ENCODE data around the gene RPH3AL.

The RPH3AL gene

DNA sequence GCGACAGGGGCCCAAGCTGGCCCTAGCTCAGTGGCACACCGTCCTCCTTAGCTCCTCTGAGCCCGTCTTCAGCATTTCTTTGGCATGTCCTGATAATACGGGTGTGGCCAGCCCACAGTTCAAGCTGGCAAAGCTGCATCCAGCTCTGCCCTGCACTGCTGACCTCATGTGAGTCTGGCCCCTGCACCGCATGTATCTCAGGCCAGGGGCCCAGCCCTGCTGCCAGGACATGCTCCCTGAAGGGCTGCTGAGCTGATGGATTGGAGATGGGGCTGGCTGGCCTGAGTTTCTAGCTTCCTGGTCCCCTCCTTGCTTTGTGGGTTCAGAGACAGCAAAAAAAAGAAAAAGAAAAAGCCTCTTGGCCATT is 173.6 kb downstream of the RPH3AL start:
- no peak for DNase-seq (ENCODE audit: low read depth)
- H3K4me3 ChIP-seq (ENCODE audit: low read depth, low read length), result no peak overlapping the region
- TF ChIP-seq MYC (IDR thresholded peaks at IDR 0.05; ENCODE audit: low read depth, low read length) (no peak), POLR2A (IDR thresholded peaks at IDR 0.05; ENCODE audit: extremely low read depth, insufficient read length) (no peak)
- TF ChIP-seq, protein P1, sequence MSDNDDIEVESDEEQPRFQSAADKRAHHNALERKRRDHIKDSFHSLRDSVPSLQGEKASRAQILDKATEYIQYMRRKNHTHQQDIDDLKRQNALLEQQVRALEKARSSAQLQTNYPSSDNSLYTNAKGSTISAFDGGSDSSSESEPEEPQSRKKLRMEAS (IDR thresholded peaks at IDR 0.05; ENCODE audit: low read depth, low read length), result no peak
- TF ChIP-seq, protein P2, sequence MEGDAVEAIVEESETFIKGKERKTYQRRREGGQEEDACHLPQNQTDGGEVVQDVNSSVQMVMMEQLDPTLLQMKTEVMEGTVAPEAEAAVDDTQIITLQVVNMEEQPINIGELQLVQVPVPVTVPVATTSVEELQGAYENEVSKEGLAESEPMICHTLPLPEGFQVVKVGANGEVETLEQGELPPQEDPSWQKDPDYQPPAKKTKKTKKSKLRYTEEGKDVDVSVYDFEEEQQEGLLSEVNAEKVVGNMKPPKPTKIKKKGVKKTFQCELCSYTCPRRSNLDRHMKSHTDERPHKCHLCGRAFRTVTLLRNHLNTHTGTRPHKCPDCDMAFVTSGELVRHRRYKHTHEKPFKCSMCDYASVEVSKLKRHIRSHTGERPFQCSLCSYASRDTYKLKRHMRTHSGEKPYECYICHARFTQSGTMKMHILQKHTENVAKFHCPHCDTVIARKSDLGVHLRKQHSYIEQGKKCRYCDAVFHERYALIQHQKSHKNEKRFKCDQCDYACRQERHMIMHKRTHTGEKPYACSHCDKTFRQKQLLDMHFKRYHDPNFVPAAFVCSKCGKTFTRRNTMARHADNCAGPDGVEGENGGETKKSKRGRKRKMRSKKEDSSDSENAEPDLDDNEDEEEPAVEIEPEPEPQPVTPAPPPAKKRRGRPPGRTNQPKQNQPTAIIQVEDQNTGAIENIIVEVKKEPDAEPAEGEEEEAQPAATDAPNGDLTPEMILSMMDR (IDR thresholded peaks at IDR 0.05; ENCODE audit: low read depth, low read length), result no peak

DNA sequence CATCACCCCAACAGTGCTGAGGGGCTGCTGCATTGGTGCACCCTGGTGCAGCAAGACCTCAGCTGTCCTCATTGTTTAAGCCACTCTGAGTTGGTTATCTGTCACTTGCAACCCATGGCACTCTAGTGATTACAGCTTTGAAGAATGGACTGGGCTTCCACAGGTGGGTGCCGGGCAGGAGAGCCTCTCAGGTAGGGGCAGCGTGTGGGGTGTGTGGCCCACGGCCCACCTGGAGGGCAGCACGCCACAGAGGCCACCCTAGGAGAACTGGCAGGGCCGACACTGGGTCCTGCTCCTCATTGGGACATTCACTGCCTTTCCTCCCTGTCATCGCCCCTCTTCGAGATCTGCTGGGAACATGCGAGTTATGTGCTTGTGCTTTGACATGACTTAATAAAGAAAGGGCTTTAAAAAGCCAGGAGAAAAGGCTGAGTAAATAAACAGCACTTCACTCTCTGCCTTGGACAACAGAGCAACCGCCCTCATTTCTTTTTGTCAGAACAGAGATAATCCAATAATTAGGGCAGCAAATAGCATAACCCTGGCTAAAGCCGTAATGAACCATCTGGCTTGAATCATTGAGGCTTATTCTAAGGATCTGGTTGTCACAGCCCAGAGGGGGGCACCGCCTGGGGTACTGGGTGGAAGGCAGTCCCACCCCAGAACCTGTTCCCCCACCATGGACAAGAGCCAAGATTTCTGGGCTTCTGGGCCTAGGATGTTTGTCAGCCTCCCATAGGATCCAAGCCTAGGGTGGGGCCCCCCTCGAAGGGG is 174.1 kb downstream of the RPH3AL start:
- TF ChIP-seq, protein P1 (IDR thresholded peaks at IDR 0.05; ENCODE audit: low read depth, low read length), result no peak
- no peak for TF ChIP-seq POLR2A (IDR thresholded peaks at IDR 0.05; ENCODE audit: extremely low read depth, insufficient read length)
- no peak for TF ChIP-seq MYC (IDR thresholded peaks at IDR 0.05; ENCODE audit: low read depth, low read length)
- TF ChIP-seq, protein P2 (IDR thresholded peaks at IDR 0.05; ENCODE audit: low read depth, low read length), result no peak
- H3K4me3 ChIP-seq (ENCODE audit: low read depth, low read length), result no peak overlapping the region
- no peak for DNase-seq (ENCODE audit: low read depth)

DNA sequence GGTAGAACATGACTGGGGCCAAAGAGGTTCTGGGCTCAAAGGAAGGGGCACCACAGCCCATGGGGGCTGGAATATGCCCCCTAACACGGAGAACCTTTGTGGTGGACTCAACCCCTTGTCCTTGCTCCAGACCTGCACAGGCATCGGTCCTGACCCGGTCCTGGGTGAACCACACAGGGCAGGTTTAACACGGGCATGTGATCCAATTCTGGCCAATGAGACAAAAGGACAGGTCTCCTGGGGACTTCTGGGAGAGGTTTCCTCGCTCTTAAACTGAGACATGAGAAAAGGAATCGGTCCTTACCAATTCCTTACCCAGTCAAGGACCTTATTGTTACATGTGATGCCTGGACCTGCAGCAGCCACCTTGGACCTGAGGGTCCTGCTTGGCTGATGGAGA is 174.8 kb downstream of the RPH3AL start:
- DNase-seq (ENCODE audit: low read depth), result no peak
- H3K4me3 ChIP-seq (ENCODE audit: low read depth, low read length), result no peak overlapping the region
- TF ChIP-seq POLR2A (IDR thresholded peaks at IDR 0.05; ENCODE audit: extremely low read depth, insufficient read length) (no peak), MYC (IDR thresholded peaks at IDR 0.05; ENCODE audit: low read depth, low read length) (no peak)
- TF ChIP-seq, protein P2 (IDR thresholded peaks at IDR 0.05; ENCODE audit: low read depth, low read length), result no peak
- TF ChIP-seq, protein P1 (IDR thresholded peaks at IDR 0.05; ENCODE audit: low read depth, low read length), result no peak

DNA sequence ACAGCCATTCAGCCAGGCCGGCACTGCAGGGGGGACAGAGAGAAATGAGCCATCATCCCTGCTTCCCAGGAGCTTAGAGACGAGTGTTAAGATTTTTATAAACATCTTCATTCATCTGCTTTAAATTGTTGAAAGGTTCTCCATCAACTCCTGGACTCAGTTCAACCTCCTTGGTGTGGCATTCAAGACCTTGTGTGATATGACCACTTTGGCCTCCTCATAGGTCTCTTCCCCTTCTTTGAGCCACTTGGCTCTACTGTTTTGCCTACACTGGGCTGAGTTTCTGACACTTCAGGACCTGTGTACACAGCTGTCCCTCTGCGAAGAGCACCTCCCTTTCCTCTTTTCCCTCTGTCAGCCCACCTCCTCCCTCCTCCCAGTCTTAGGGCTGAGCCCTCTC is 175.5 kb downstream of the RPH3AL start:
- no peak overlapping the region for H3K4me3 ChIP-seq (ENCODE audit: low read depth, low read length)
- DNase-seq (ENCODE audit: low read depth), result no peak
- TF ChIP-seq, protein P1 (IDR thresholded peaks at IDR 0.05; ENCODE audit: low read depth, low read length), result no peak
- no peak for TF ChIP-seq MYC (IDR thresholded peaks at IDR 0.05; ENCODE audit: low read depth, low read length)
- TF ChIP-seq POLR2A (IDR thresholded peaks at IDR 0.05; ENCODE audit: extremely low read depth, insufficient read length), result no peak
- TF ChIP-seq, protein P2 (IDR thresholded peaks at IDR 0.05; ENCODE audit: low read depth, low read length), result no peak

DNA sequence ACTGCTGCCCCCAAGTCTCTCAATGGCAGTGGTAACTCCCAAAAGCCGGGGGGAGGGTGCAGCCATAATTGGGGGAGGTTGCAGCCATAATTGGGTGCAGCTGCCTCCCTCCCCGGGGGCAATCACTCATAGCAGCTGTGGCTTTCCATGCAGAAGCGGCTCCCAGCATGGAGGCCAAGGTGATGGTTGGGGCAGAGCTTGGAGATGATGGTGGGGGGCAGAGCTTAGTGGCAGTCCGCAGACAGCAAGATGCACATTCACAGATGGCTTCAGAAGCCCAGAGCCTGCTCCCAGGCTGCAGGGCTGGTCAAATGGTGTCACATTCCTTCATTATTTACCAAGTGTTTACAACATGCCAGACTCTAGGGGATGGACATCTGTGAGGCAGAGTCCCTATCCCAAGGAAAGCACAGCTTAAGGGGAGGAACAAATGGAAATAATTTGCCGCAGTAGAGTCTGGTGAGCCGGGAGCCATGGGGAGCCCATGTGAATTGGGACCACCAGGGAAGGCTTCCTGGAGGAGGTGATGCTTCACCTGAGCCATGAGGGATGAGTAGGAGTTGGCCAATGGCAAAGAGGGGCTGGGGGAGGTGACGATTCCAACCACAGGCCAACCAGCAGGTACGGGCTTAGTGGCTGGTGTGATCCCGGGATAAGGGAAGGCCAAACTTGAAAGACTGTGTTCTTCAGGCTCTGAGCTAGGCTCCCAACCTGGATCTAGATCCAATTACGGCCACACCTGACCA is 179.3 kb downstream of the RPH3AL start:
- no peak for DNase-seq (ENCODE audit: low read depth)
- no peak for TF ChIP-seq MYC (IDR thresholded peaks at IDR 0.05; ENCODE audit: low read depth, low read length)
- TF ChIP-seq, protein P2 (IDR thresholded peaks at IDR 0.05; ENCODE audit: low read depth, low read length), result no peak
- no peak for TF ChIP-seq POLR2A (IDR thresholded peaks at IDR 0.05; ENCODE audit: extremely low read depth, insufficient read length)
- TF ChIP-seq, protein P1 (IDR thresholded peaks at IDR 0.05; ENCODE audit: low read depth, low read length), result no peak
- no peak overlapping the region for H3K4me3 ChIP-seq (ENCODE audit: low read depth, low read length)

All from NB4 (cell line).